ENCODE data around the gene TNFRSF1B. TPM values are rescaled to one million over a fixed set of nuclear protein-coding genes. Genes with fewer than 3 reads are reported as not detected.

The TNFRSF1B gene
- total and polyA plus RNA-seq, 9 of the 15 experiments (the other 6 are each of a cell fraction or from before 2014, with no cell fraction given): 8.8 to 91.3 (median 36.0) TPM

GRCh38 chr1:12174924-12175810 is 8.4 kb downstream of the TNFRSF1B start (continued):
- TF ChIP-seq EZH2 (IDR thresholded peaks at IDR 0.05; ENCODE audit: borderline replicate concordance, low read depth, low read length) (no peak), ZNF609 (CRISPR knock-in tag; IDR thresholded peaks at IDR 0.05; ENCODE audit: borderline replicate concordance) (no peak), MAZ (CRISPR knock-in tag; conservative IDR thresholded peaks at IDR 0.05 in 1 of 2, IDR thresholded peaks at IDR 0.05 in 1 of 2) (peak in 1 of 2 experiments; percentile 79; a peak in 2 of 4 replicates), ZBTB12 (CRISPR knock-in tag; IDR thresholded peaks at IDR 0.05) (no peak), ATF4 (CRISPR knock-in tag; IDR thresholded peaks at IDR 0.05) (no peak), SRSF3 (IDR thresholded peaks at IDR 0.05; ENCODE audit: insufficient read depth, low read length) (no peak), MYBL2 (IDR thresholded peaks at IDR 0.05; ENCODE audit: low read depth) (no peak), MYBL2 (CRISPR knock-in tag; IDR thresholded peaks at IDR 0.05; ENCODE audit: borderline replicate concordance) (no peak), POU5F1 (IDR thresholded peaks at IDR 0.05; ENCODE audit: borderline replicate concordance, low read depth, low read length, partially characterized antibody) (no peak), SRF (CRISPR knock-in tag; IDR thresholded peaks at IDR 0.05) (peak in 1 of 2 experiments; percentile 69; a peak in 1 of 4 replicates), ZZZ3 (IDR thresholded peaks at IDR 0.05) (no peak), ZNF707 (CRISPR knock-in tag; conservative IDR thresholded peaks at IDR 0.05) (no peak), SMARCA5 (IDR thresholded peaks at IDR 0.05) (no peak), PKNOX1 (IDR thresholded peaks at IDR 0.05) (peak; percentile 90), RCOR1 (IDR thresholded peaks at IDR 0.05; ENCODE audit: borderline replicate concordance in 1 of 2, low read depth in 2 of 2, low read length in 2 of 2) (peak; percentile 59 to 85; a peak in 3 of 4 replicates), CBFA2T3 (IDR thresholded peaks at IDR 0.05) (peak; percentile 97), HDGF (IDR thresholded peaks at IDR 0.05) (no peak), PRPF4 (IDR thresholded peaks at IDR 0.05; ENCODE audit: insufficient read depth, low read depth, low read length, poor library complexity, severe bottlenecking) (no peak)
